WTC11 (cell line): ENCODE measurements around the gene CD3E. TPM values are rescaled to one million over a fixed set of nuclear protein-coding genes. Genes with fewer than 3 reads are reported as not detected.

Experiments used
- ATAC-seq: fragments of 200-7000 bp; cut with Tn5 transposase; 2 replicates; pipeline ENCODE4 v1.10.0; 2021; ENCODE audit warnings: mild to moderate bottlenecking, moderate library complexity
- CTCF ChIA-PET: fragments of 300-600 bp; sonication (Branson Sonifier 250); formaldehyde crosslinking; loops from one replicate; lab custom pipeline; 2021; ENCODE audit warnings: antibody characterized with exemption; lab: Charles Lee
- POLR2A ChIA-PET: fragments of 350-600 bp; sonication (Branson Sonifier 250); formaldehyde crosslinking; loops from one replicate; lab custom pipeline; 2021; ENCODE audit warnings: antibody characterized with exemption; lab: Charles Lee
- DNase-seq: peaks from one replicate; pipeline ENCODE4 v3.0.0; 2021; ENCODE audit warnings: low spot score
- H3K27ac Mint-ChIP-seq: 2 replicates; pipeline ENCODE4 v1.8.0; 2021; ENCODE audit warnings: mixed read lengths
- H3K27me3 Mint-ChIP-seq: 2 replicates; pipeline ENCODE4 v1.8.0; 2021; ENCODE audit warnings: low read depth, mild to moderate bottlenecking, moderate library complexity, mixed read lengths
- H3K36me3 Mint-ChIP-seq: 2 replicates; pipeline ENCODE4 v1.8.0; 2021; ENCODE audit warnings: mixed read lengths
- H3K4me1 Mint-ChIP-seq: 2 replicates; pipeline ENCODE4 v1.8.0; 2022; ENCODE audit warnings: mixed read lengths
- H3K4me3 Mint-ChIP-seq: 2 replicates; pipeline ENCODE4 v1.8.0; 2021; ENCODE audit warnings: mild to moderate bottlenecking, moderate library complexity, mixed read lengths
- H3K9me3 Mint-ChIP-seq: 2 replicates; pipeline ENCODE4 v1.8.0; 2021; ENCODE audit warnings: mixed read lengths
- ATF1 ChIP-seq: sonication (generic); formaldehyde crosslinking; IDR thresholded peaks from 2 replicates; pipeline ENCODE4 v1.8.1; 2023; ENCODE audit warnings: mild to moderate bottlenecking, moderate library complexity, missing genetic modification reagents
- CREB1 ChIP-seq: sonication (generic); formaldehyde crosslinking; IDR thresholded peaks from 2 replicates; pipeline ENCODE4 v1.8.0; 2023; ENCODE audit warnings: mild to moderate bottlenecking, missing genetic modification reagents
- EMX1 ChIP-seq: fragments of 250-450 bp; sonication (Bioruptor Pico); IDR thresholded peaks from 2 replicates; pipeline ENCODE4 v1.8.0; 2021; ENCODE audit warnings: mild to moderate bottlenecking
- GABPB1 ChIP-seq: sonication (generic); formaldehyde crosslinking; IDR thresholded peaks from 2 replicates; pipeline ENCODE4 v1.8.1; 2023; ENCODE audit warnings: mild to moderate bottlenecking, missing genetic modification reagents
- GTF2I ChIP-seq: fragments of 250-450 bp; sonication (Bioruptor Pico); conservative IDR thresholded peaks from 2 replicates; pipeline ENCODE4 v1.4.0; 2021; ENCODE audit warnings: mild to moderate bottlenecking
- KAT7 ChIP-seq: sonication (generic); formaldehyde crosslinking; IDR thresholded peaks from 2 replicates; pipeline ENCODE4 v1.8.1; 2023; ENCODE audit warnings: missing genetic modification reagents, mild to moderate bottlenecking, borderline replicate concordance
- PRRX2 ChIP-seq: fragments of 250-450 bp; sonication (Bioruptor Pico); IDR thresholded peaks from 2 replicates; pipeline ENCODE4 v1.8.0; 2021; ENCODE audit warnings: mild to moderate bottlenecking
- SMAD3 ChIP-seq: sonication (generic); formaldehyde crosslinking; IDR thresholded peaks from 2 replicates; pipeline ENCODE4 v1.8.0; 2022; ENCODE audit warnings: missing genetic modification reagents, mild to moderate bottlenecking, borderline replicate concordance
- TCF7 ChIP-seq: sonication (generic); formaldehyde crosslinking; IDR thresholded peaks from 2 replicates; pipeline ENCODE4 v1.8.0; 2022; ENCODE audit warnings: mild to moderate bottlenecking, low read depth, missing genetic modification reagents, moderate library complexity
- ZBTB21 ChIP-seq: sonication (generic); formaldehyde crosslinking; IDR thresholded peaks from 2 replicates; pipeline ENCODE4 v1.8.1; 2023; ENCODE audit warnings: mild to moderate bottlenecking, missing genetic modification reagents, borderline replicate concordance
- ZNF423 ChIP-seq: fragments of 250-450 bp; sonication (Bioruptor Pico); IDR thresholded peaks from 2 replicates; pipeline ENCODE4 v2.1.2; 2022; ENCODE audit warnings: mild to moderate bottlenecking, moderate library complexity
- total RNA-seq: library from RNA; stranded (reverse); gene quantifications from 3 replicates; pipeline ENCODE4 v1.2.3, GENCODE V29; 2021
- TF ChIP-seq, protein P1 (sequence below): fragments of 250-450 bp; sonication (Bioruptor Pico); IDR thresholded peaks from 2 replicates; pipeline ENCODE4 v1.9.0; 2021; ENCODE audit warnings: mild to moderate bottlenecking
- TF ChIP-seq, protein P2 (sequence below): fragments of 250-450 bp; sonication (Bioruptor Pico); IDR thresholded peaks from 2 replicates; pipeline ENCODE4 v1.9.0; 2021; ENCODE audit warnings: mild to moderate bottlenecking
- TF ChIP-seq, protein P3 (sequence below): sonication (generic); formaldehyde crosslinking; IDR thresholded peaks from 2 replicates; pipeline ENCODE4 v1.8.0; 2023; ENCODE audit warnings: missing genetic modification reagents
- TF ChIP-seq, protein P4 (sequence below): fragments of 250-450 bp; sonication (Bioruptor Pico); IDR thresholded peaks from 2 replicates; pipeline ENCODE4 v1.9.0; 2021; ENCODE audit warnings: moderate library complexity, mild to moderate bottlenecking, inconsistent platforms, borderline replicate concordance
- TF ChIP-seq, protein P5 (sequence below): sonication (generic); formaldehyde crosslinking; IDR thresholded peaks from 2 replicates; pipeline ENCODE4 v1.8.1; 2022; ENCODE audit warnings: low read depth, mild to moderate bottlenecking, moderate library complexity, missing genetic modification reagents, borderline replicate concordance
- TF ChIP-seq, protein P6 (sequence below): sonication (generic); formaldehyde crosslinking; IDR thresholded peaks from 2 replicates; pipeline ENCODE4 v1.8.1; 2023; ENCODE audit warnings: mild to moderate bottlenecking, missing genetic modification reagents, moderate library complexity

The CD3E gene
- total RNA-seq, 1 experiment from 2014 or later, result 1.0 TPM

DNA sequence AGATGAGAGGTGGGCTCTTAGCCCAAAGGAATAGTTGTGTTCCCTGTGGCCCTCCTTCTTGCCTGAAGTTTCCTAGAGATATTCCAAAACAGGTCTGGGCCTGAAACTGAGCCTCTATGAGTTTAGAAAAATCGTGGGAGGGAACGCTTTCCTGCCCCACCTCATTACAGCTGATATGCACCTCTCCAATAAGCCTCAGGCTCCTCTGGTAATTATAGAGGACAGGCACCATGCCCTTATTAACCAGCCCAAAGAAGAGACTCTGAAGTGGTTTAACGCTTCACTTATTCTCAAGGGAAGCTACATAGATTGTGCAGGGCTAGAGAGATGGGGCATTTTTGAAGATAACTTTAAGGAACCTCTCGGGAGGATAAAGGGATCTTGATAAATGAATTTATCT is 37.0 kb upstream of the CD3E start (continued):
- no peak for TF ChIP-seq ATF1 (CRISPR knock-in tag)
- TF ChIP-seq EMX1 (CRISPR knock-in tag), result no peak

DNA sequence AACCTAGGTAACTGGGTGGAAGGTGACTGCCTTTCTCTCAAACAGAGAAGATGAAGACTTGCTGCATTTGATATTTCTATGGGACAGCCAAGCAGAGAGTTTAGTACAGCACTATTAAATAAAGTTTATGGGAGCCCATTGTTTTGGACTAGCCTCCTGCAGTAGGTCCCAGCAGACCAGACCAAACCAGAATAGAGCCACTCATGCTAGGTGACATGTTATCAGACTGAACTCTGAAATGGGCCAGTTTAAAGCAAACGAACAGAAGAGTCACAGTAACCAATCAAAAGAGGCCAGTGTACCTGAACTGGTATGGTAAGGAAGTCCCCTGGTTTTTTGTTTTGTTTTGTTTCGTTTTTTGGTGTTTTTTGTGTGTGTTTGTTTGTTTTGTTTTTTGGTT is 32.5 kb upstream of the CD3E start:
- Mint-ChIP-seq H3K9me3 (no peaks in the 10 kb centered on the region), H3K4me1 (no peaks in the 10 kb centered on the region), H3K4me3 (no peak overlapping the region), H3K27ac (no peak overlapping the region), H3K36me3 (no peaks in the 10 kb centered on the region), H3K27me3 (peaks cover 77% of the 10 kb centered on the region)
- ChIA-PET CTCF (no interaction called here), POLR2A (no interaction called here)
- DNase-seq (no peak), ATAC-seq (no peak)
- TF ChIP-seq, protein P1, sequence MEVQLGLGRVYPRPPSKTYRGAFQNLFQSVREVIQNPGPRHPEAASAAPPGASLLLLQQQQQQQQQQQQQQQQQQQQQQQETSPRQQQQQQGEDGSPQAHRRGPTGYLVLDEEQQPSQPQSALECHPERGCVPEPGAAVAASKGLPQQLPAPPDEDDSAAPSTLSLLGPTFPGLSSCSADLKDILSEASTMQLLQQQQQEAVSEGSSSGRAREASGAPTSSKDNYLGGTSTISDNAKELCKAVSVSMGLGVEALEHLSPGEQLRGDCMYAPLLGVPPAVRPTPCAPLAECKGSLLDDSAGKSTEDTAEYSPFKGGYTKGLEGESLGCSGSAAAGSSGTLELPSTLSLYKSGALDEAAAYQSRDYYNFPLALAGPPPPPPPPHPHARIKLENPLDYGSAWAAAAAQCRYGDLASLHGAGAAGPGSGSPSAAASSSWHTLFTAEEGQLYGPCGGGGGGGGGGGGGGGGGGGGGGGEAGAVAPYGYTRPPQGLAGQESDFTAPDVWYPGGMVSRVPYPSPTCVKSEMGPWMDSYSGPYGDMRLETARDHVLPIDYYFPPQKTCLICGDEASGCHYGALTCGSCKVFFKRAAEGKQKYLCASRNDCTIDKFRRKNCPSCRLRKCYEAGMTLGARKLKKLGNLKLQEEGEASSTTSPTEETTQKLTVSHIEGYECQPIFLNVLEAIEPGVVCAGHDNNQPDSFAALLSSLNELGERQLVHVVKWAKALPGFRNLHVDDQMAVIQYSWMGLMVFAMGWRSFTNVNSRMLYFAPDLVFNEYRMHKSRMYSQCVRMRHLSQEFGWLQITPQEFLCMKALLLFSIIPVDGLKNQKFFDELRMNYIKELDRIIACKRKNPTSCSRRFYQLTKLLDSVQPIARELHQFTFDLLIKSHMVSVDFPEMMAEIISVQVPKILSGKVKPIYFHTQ (CRISPR knock-in tag), result no peak
- no peak for TF ChIP-seq GABPB1 (CRISPR knock-in tag)
- no peak for TF ChIP-seq KAT7
- TF ChIP-seq, protein P2, sequence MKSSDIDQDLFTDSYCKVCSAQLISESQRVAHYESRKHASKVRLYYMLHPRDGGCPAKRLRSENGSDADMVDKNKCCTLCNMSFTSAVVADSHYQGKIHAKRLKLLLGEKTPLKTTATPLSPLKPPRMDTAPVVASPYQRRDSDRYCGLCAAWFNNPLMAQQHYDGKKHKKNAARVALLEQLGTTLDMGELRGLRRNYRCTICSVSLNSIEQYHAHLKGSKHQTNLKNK, result no peak
- no peak for TF ChIP-seq PRRX2 (CRISPR knock-in tag)
- TF ChIP-seq, protein P3, sequence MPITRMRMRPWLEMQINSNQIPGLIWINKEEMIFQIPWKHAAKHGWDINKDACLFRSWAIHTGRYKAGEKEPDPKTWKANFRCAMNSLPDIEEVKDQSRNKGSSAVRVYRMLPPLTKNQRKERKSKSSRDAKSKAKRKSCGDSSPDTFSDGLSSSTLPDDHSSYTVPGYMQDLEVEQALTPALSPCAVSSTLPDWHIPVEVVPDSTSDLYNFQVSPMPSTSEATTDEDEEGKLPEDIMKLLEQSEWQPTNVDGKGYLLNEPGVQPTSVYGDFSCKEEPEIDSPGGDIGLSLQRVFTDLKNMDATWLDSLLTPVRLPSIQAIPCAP (CRISPR knock-in tag), result no peak
- no peak for TF ChIP-seq GTF2I (CRISPR knock-in tag)

DNA sequence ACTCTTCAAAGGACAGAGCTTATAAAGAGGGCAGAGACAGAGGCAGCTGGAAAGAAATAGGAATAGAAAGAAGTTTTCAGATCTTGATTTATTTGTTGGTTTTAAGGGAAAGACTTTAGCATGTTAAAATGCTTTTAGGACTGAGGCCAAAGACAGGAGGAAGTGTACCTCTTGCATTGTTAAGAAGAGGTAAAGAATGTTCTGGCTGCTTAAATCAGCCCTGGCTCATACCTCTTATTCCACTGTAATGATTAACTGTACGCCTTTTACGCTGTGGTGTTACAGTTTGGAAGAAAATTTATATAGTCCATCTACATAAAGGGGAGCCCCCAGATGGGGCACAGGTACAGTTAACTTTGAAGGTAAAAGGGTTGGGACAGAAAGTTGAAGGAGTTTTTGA is 30.3 kb upstream of the CD3E start:
- H3K27me3 Mint-ChIP-seq, result peaks cover 64% of the 10 kb centered on the region
- ChIA-PET POLR2A (no interaction called here), CTCF (no interaction called here)
- no peaks in the 10 kb centered on the region for H3K9me3 Mint-ChIP-seq
- H3K4me3 Mint-ChIP-seq, result no peak overlapping the region
- H3K4me1 Mint-ChIP-seq, result peaks cover 2% of the 10 kb centered on the region; the same call in 1 of the 2 replicates
- no peak overlapping the region for H3K27ac Mint-ChIP-seq
- no peak for ATAC-seq
- TF ChIP-seq GABPB1 (CRISPR knock-in tag) (no peak), CREB1 (CRISPR knock-in tag) (no peak), TCF7 (CRISPR knock-in tag) (no peak), ZBTB21 (CRISPR knock-in tag) (no peak), ZNF423 (CRISPR knock-in tag) (no peak), SMAD3 (CRISPR knock-in tag) (no peak)
- TF ChIP-seq, protein P4, sequence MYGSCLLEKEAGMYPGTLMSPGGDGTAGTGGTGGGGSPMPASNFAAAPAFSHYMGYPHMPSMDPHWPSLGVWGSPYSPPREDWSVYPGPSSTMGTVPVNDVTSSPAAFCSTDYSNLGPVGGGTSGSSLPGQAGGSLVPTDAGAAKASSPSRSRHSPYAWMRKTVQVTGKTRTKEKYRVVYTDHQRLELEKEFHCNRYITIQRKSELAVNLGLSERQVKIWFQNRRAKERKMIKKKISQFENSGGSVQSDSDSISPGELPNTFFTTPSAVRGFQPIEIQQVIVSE (CRISPR knock-in tag), result no peak
- TF ChIP-seq, protein P3 (CRISPR knock-in tag), result no peak
- TF ChIP-seq, protein P5, sequence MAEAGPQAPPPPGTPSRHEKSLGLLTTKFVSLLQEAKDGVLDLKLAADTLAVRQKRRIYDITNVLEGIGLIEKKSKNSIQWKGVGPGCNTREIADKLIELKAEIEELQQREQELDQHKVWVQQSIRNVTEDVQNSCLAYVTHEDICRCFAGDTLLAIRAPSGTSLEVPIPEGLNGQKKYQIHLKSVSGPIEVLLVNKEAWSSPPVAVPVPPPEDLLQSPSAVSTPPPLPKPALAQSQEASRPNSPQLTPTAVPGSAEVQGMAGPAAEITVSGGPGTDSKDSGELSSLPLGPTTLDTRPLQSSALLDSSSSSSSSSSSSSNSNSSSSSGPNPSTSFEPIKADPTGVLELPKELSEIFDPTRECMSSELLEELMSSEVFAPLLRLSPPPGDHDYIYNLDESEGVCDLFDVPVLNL (CRISPR knock-in tag), result no peak
- TF ChIP-seq, protein P6, sequence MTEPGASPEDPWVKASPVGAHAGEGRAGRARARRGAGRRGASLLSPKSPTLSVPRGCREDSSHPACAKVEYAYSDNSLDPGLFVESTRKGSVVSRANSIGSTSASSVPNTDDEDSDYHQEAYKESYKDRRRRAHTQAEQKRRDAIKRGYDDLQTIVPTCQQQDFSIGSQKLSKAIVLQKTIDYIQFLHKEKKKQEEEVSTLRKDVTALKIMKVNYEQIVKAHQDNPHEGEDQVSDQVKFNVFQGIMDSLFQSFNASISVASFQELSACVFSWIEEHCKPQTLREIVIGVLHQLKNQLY, result no peak
- DNase-seq, result no peak
- H3K36me3 Mint-ChIP-seq, result no peaks in the 10 kb centered on the region
